Mesenchymal stem cell (in vitro differentiated cells and primary cell): ENCODE data around the gene LDLRAD3.

Experiments
- DNase-seq: peaks from one replicate; pipeline ENCODE4 v3.0.0-alpha.2; 2013
- H2AFZ ChIP-seq: one replicate; pipeline ENCODE4 v1.6.1; 2013; ENCODE audit warnings: low read depth, mild to moderate bottlenecking, control low read depth, inconsistent platforms, low read length, moderate library complexity
- H2AK5ac ChIP-seq: 2 replicates; pipeline ENCODE4 v1.6.1; 2013; ENCODE audit warnings: low read length, moderate library complexity, mild to moderate bottlenecking, inconsistent platforms; ENCODE audit not compliant: severe bottlenecking
- H2BK120ac ChIP-seq: one replicate; pipeline ENCODE4 v1.6.1; 2013; ENCODE audit warnings: low read depth, mild to moderate bottlenecking, inconsistent platforms, low read length, moderate library complexity
- H2BK12ac ChIP-seq, 2 experiments: one replicate each; pipeline ENCODE4 v1.6.1; 2013; ENCODE audit warnings: inconsistent platforms in 2 of 2, low read length in 2 of 2, mild to moderate bottlenecking in 2 of 2, moderate library complexity in 2 of 2, control low read depth in 1 of 2
- H2BK15ac ChIP-seq: one replicate; pipeline ENCODE4 v1.6.1; 2013; ENCODE audit warnings: mild to moderate bottlenecking, low read depth, inconsistent platforms; ENCODE audit not compliant: poor library complexity, severe bottlenecking
- H2BK5ac ChIP-seq: 2 replicates; pipeline ENCODE4 v1.6.1; 2013; ENCODE audit warnings: low read depth, mild to moderate bottlenecking, low read length, control low read depth, inconsistent platforms; ENCODE audit not compliant: poor library complexity, severe bottlenecking
- H3K14ac ChIP-seq, 2 experiments: one replicate each; pipeline ENCODE4 v1.6.1; 2013; ENCODE audit warnings: inconsistent platforms in 2 of 2, low read length in 2 of 2, control low read depth in 1 of 2, mild to moderate bottlenecking in 1 of 2, moderate library complexity in 1 of 2
- H3K18ac ChIP-seq, 2 experiments: one replicate each; pipeline ENCODE4 v1.6.1; 2013; ENCODE audit warnings: inconsistent platforms in 2 of 2, low read length in 2 of 2, control low read depth in 1 of 2, low read depth in 1 of 2, mild to moderate bottlenecking in 1 of 2
- H3K23ac ChIP-seq, 2 experiments: one replicate each; pipeline ENCODE4 v1.6.1; 2013; ENCODE audit warnings: inconsistent platforms in 2 of 2, low read length in 2 of 2, mild to moderate bottlenecking in 2 of 2, moderate library complexity in 2 of 2, control low read depth in 1 of 2
- H3K27ac ChIP-seq: 2 replicates; pipeline ENCODE4 v1.5.1; 2013; ENCODE audit warnings: mild to moderate bottlenecking, moderate library complexity, low read length, control low read depth, inconsistent platforms; ENCODE audit not compliant: poor library complexity, severe bottlenecking
- H3K27me3 ChIP-seq, 2 experiments: 2 replicates each; pipeline versions ENCODE4 v1.6.1 to v1.7.0; 2013; ENCODE audit warnings: low read length in 2 of 2, mild to moderate bottlenecking in 2 of 2, moderate library complexity in 2 of 2, control low read depth in 1 of 2, inconsistent platforms in 1 of 2; ENCODE audit not compliant: control insufficient read depth in 1 of 2, insufficient read depth in 1 of 2
- H3K36me3 ChIP-seq, 2 experiments: 2 replicates each; pipeline versions ENCODE4 v1.6.1 to v1.7.0; 2013; ENCODE audit warnings: low read length in 2 of 2, control low read depth in 1 of 2, inconsistent platforms in 1 of 2, low read depth in 1 of 2, mild to moderate bottlenecking in 1 of 2; ENCODE audit not compliant: insufficient read depth in 2 of 2, control insufficient read depth in 1 of 2
- H3K4ac ChIP-seq, 2 experiments: one replicate each; pipeline ENCODE4 v1.6.1; 2013; ENCODE audit warnings: inconsistent platforms in 2 of 2, low read length in 2 of 2, mild to moderate bottlenecking in 2 of 2, moderate library complexity in 2 of 2, control low read depth in 1 of 2, low read depth in 1 of 2
- H3K4me1 ChIP-seq: 2 replicates; pipeline ENCODE4 v1.6.1; 2013; ENCODE audit warnings: low read depth, low read length, control low read depth; ENCODE audit not compliant: control insufficient read depth, insufficient read depth
- H3K4me2 ChIP-seq: 2 replicates; pipeline ENCODE4 v1.6.1; 2013; ENCODE audit warnings: low read length, mild to moderate bottlenecking, inconsistent platforms; ENCODE audit not compliant: poor library complexity, severe bottlenecking
- H3K4me3 ChIP-seq, 2 experiments: 2 replicates each; pipeline versions ENCODE4 v1.5.1 to v1.7.0; 2013; ENCODE audit warnings: low read length in 2 of 2, mild to moderate bottlenecking in 2 of 2, control low read depth in 1 of 2, low read depth in 1 of 2; ENCODE audit not compliant: insufficient read depth in 1 of 2
- H3K79me1 ChIP-seq: replicated peaks from 2 replicates; pipeline ENCODE4 v1.6.1; 2013; ENCODE audit warnings: mild to moderate bottlenecking, control low read depth, low read length, inconsistent platforms; ENCODE audit not compliant: poor library complexity, severe bottlenecking
- H3K9ac ChIP-seq: 2 replicates; pipeline ENCODE4 v1.7.0; 2013; ENCODE audit warnings: mild to moderate bottlenecking, low read length, moderate library complexity
- H3K9me3 ChIP-seq: 2 replicates; pipeline ENCODE4 v1.7.0; 2013; ENCODE audit warnings: mild to moderate bottlenecking, low read length; ENCODE audit not compliant: control insufficient read depth
- H4K8ac ChIP-seq: one replicate; pipeline ENCODE4 v1.6.1; 2013; ENCODE audit warnings: inconsistent platforms, mild to moderate bottlenecking, low read length, moderate library complexity
- H4K91ac ChIP-seq: one replicate; pipeline ENCODE4 v1.6.1; 2013; ENCODE audit warnings: mild to moderate bottlenecking, low read length, inconsistent platforms
- WGBS: methylation state at CpG from one replicate; pipeline ENCODE4 v1.1.7; 2013; ENCODE audit warnings: mixed read lengths; 5-methylcytosine and 5-hydroxymethylcytosine counted together

Gene LDLRAD3

DNA sequence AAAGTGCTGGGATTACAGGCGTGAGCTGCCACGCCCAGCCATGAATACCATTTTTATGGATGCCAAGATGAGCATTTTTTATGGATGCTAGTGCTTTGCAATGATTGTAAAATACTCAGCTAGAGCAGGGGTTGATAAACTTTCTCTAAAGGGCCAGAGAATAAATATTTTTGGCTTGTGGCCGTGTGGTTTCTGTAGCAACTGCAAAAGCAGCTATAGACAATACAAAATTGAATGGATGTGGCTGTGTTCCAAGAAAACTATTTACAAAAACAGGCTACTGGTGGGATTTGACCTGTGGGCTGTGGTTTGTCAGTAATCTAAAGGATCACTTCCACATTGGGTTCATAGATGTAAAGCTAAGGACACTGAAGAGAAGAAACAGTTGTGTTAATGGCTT, 289.3 kb downstream of the LDLRAD3 start:
- no peak overlapping the region for H3K23ac ChIP-seq
- no peak overlapping the region for H3K4me2 ChIP-seq
- no peak overlapping the region for H4K91ac ChIP-seq
- no peak overlapping the region for H3K18ac ChIP-seq
- H4K8ac ChIP-seq = no peak overlapping the region
- no peak overlapping the region for H2BK5ac ChIP-seq
- no peak overlapping the region for H3K27ac ChIP-seq
- H3K4ac ChIP-seq = no peak overlapping the region
- H3K9me3 ChIP-seq = no peaks in the 10 kb centered on the region
- no peaks in the 10 kb centered on the region for H3K79me1 ChIP-seq
- H2BK15ac ChIP-seq = no peak overlapping the region
- H3K14ac ChIP-seq = no peak overlapping the region
- no peak overlapping the region for H2AFZ ChIP-seq
- no peak overlapping the region for H2AK5ac ChIP-seq
- WGBS = 54% methylated on average over 3 of the region's 3 CpGs
- no peak overlapping the region for H3K9ac ChIP-seq
- peaks cover 9% of the 10 kb centered on the region for H3K4me1 ChIP-seq
- H3K4me3 ChIP-seq = no peak overlapping the region
- peaks cover 0 to 8% of the 10 kb centered on the region in 2 experiments for H3K27me3 ChIP-seq
- H2BK120ac ChIP-seq = no peak overlapping the region
- H3K36me3 ChIP-seq = peaks cover 0 to 2% of the 10 kb centered on the region in 2 experiments
- H2BK12ac ChIP-seq = no peak overlapping the region
- peak; percentile 74 for DNase-seq

DNA sequence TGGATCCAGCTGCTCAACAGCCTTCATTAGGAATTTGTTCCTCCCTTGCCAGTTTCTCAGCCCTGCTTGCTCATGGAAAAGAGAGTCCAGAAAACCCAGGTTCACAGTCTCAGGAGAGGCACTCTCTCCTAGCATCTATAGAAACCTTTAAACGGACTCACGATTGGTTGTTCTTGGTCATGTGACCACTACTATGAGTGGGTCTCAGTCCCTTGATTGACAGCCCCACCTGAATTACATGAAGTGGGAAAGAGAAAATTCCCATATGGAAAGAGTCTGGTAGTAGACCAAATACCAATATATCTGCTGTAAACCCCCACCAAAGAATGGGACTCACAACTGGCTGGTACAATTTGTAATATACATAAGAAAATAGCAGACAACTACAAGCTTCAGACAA, 291.0 kb downstream of the LDLRAD3 start:
- Histone ChIP-seq H2BK120ac (no peak overlapping the region), H3K27me3 (peaks cover 0 to 8% of the 10 kb centered on the region in 2 experiments), H3K4me3 (no peak overlapping the region), H2BK5ac (no peak overlapping the region), H3K14ac (no peak overlapping the region), H3K9me3 (no peaks in the 10 kb centered on the region), H2BK15ac (no peak overlapping the region), H4K91ac (no peak overlapping the region), H3K4me2 (no peak overlapping the region), H3K23ac (no peak overlapping the region), H2AFZ (no peak overlapping the region), H4K8ac (no peak overlapping the region), H3K9ac (no peak overlapping the region), H3K27ac (no peak overlapping the region), H3K18ac (no peak overlapping the region), H2BK12ac (no peak overlapping the region), H2AK5ac (no peak overlapping the region), H3K36me3 (no peaks in the 10 kb centered on the region), H3K4ac (no peak overlapping the region), H3K4me1 (peaks cover 7% of the 10 kb centered on the region), H3K79me1 (no peaks in the 10 kb centered on the region)
- DNase-seq = no peak
- 94% methylated on average over 2 of the region's 2 CpGs for WGBS

DNA sequence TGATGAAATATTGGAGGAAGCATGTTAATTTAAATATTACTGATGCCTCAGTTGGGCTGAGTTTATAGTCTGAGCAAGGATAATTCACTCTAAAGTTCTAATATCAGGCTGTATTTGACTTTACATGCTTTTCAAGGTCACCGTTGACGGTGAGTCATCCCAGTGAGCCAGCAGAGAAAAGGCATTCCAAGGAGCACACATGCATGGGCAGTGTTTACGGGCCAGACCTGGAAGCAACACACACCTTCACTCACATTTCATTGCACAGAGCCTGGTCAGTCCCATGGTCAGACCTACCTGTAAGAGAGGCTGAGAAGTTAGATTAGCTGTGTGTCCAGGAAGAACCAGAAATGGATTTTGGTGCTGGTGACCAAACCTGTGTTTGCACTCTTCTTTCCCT, 291.9 kb downstream of the LDLRAD3 start:
- H3K4me3 ChIP-seq = no peak overlapping the region
- H3K36me3 ChIP-seq = no peaks in the 10 kb centered on the region
- H4K8ac ChIP-seq = no peak overlapping the region
- no peaks in the 10 kb centered on the region for H3K79me1 ChIP-seq
- H3K4ac ChIP-seq = no peak overlapping the region
- H2AK5ac ChIP-seq = peak overlapping the region; percentile 49
- H2BK12ac ChIP-seq = no peak overlapping the region
- H3K4me2 ChIP-seq = no peak overlapping the region
- no peak overlapping the region for H3K18ac ChIP-seq
- H2BK15ac ChIP-seq = no peak overlapping the region
- H3K9ac ChIP-seq = no peak overlapping the region
- no peak overlapping the region for H4K91ac ChIP-seq
- peaks cover 0 to 8% of the 10 kb centered on the region in 2 experiments for H3K27me3 ChIP-seq
- no peaks in the 10 kb centered on the region for H3K9me3 ChIP-seq
- no peak overlapping the region for H3K23ac ChIP-seq
- no peak overlapping the region for H3K14ac ChIP-seq
- peak; percentile 31 for DNase-seq
- H2BK120ac ChIP-seq = no peak overlapping the region
- 72% methylated on average over 2 of the region's 3 CpGs for WGBS
- H2BK5ac ChIP-seq = no peak overlapping the region
- H3K4me1 ChIP-seq = peaks cover 7% of the 10 kb centered on the region
- no peak overlapping the region for H3K27ac ChIP-seq
- no peak overlapping the region for H2AFZ ChIP-seq

DNA sequence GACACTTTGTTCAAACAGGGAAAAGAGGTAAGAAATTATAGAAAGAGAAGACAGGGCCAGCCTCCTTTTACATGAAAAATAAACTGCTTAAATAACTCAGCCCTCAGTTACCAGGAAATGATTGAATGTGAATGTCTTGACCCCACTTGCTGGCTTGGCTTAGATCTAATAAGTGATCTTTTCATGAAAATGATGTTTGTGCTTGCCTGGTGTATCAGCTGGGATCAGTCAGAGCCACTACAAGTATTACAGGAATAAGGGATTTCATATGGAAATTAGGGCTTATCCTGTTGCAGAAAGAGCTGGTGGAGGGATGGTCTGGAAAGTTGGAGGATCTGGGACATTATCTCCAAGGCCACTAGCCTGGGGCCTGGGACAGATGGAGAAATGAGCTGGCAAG, 293.5 kb downstream of the LDLRAD3 start:
- no peak overlapping the region for H3K18ac ChIP-seq
- H2BK12ac ChIP-seq = no peak overlapping the region
- H2AFZ ChIP-seq = no peak overlapping the region
- no peak for DNase-seq
- no peak overlapping the region for H2BK15ac ChIP-seq
- no peaks in the 10 kb centered on the region for H3K9me3 ChIP-seq
- H3K4ac ChIP-seq = no peak overlapping the region
- no peak overlapping the region for H2BK120ac ChIP-seq
- no peak overlapping the region for H4K91ac ChIP-seq
- no peak overlapping the region for H4K8ac ChIP-seq
- no peaks in the 10 kb centered on the region for H3K36me3 ChIP-seq
- H3K14ac ChIP-seq = no peak overlapping the region
- no peak overlapping the region for H3K27ac ChIP-seq
- H3K4me2 ChIP-seq = no peak overlapping the region
- no peak overlapping the region for H3K23ac ChIP-seq
- peaks cover 6% of the 10 kb centered on the region for H3K4me1 ChIP-seq
- H2BK5ac ChIP-seq = no peak overlapping the region
- peaks cover 0 to 18% of the 10 kb centered on the region in 2 experiments for H3K27me3 ChIP-seq
- no peak overlapping the region for H2AK5ac ChIP-seq
- no peaks in the 10 kb centered on the region for H3K79me1 ChIP-seq
- H3K4me3 ChIP-seq = no peak overlapping the region
- no peak overlapping the region for H3K9ac ChIP-seq
